WI38 (cell line): ENCODE results near the gene WDR27.
"Not testable (repeated sequence)": the region's sequence is repeated elsewhere in the genome, so short reads cannot be mapped to it uniquely, and the experiment has no call there.

Experiments used
- H3K4me3 ChIP-seq: 2 replicates; pipeline ENCODE4 v1.5.1; 2011; ENCODE audit warnings: low read depth, mild to moderate bottlenecking, control low read depth, low read length
- CTCF ChIP-seq: IDR thresholded peaks from 2 replicates; pipeline ENCODE4 v1.5.1; 2012; ENCODE audit warnings: low read depth, mild to moderate bottlenecking, control low read depth, low read length

The WDR27 gene

GRCh38 chr6:169604076-169604475 is 97.8 kb downstream of the WDR27 start:
- TF ChIP-seq CTCF: no peak
- H3K4me3 ChIP-seq: no peak overlapping the region

GRCh38 chr6:169601129-169601528 is 100.7 kb downstream of the WDR27 start:
- not testable (repeated sequence) for H3K4me3 ChIP-seq

GRCh38 chr6:169592558-169592957 is 109.3 kb downstream of the WDR27 start:
- H3K4me3 ChIP-seq: no peak overlapping the region
- no peak for TF ChIP-seq CTCF

GRCh38 chr6:169591616-169592015 is 110.2 kb downstream of the WDR27 start:
- no peak overlapping the region for H3K4me3 ChIP-seq
- TF ChIP-seq CTCF: no peak

GRCh38 chr6:169590376-169590939 is 111.4 kb downstream of the WDR27 start:
- H3K4me3 ChIP-seq: no peak overlapping the region
- TF ChIP-seq CTCF: no peak

- no peak for TF ChIP-seq CTCF
- H3K4me3 ChIP-seq: no peak overlapping the region
These were observed 112.1 kb downstream of the WDR27 start for GRCh38 chr6:169589699-169590257.

GRCh38 chr6:169589293-169589692 is 112.5 kb downstream of the WDR27 start:
- TF ChIP-seq CTCF: no peak
- H3K4me3 ChIP-seq: no peak overlapping the region

- TF ChIP-seq CTCF: no peak
- no peak overlapping the region for H3K4me3 ChIP-seq
These were observed 113.9 kb downstream of the WDR27 start for GRCh38 chr6:169587975-169588374.
